ENCODE data around the gene GRAMD2B.

DNA sequence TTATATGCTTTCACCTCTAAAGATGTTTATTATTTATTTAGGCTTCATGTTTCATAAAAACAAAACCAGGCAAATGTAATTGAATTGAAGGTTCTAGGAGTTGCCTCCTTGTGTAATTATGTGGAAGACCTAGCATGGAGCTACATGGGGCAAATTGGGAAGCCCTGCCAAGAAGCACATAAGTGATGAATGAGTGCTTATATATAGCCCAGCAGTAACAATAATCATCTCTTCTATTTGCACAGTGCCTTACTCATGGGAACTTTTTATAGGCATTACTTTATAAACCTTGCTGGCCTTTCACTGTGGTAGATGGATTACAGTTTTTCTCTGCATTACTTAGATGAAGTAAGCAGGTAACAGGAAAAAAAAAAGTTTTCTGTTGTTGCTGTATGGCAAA, 40.0 kb upstream of the GRAMD2B start:
- TF ChIP-seq EZH2 (IDR thresholded peaks at IDR 0.05; ENCODE audit: insufficient read depth, poor library complexity, severe bottlenecking) = no peak
- TF ChIP-seq EZH2phosphoT487 (IDR thresholded peaks at IDR 0.05; ENCODE audit: insufficient read depth, low read depth) = no peak

All from GM23248 (cell line).